HG03175 (cell line): ENCODE measurements around the gene NUDT7.

Experiments
- ATAC-seq: cut with Tn5 transposase; IDR thresholded peaks from one replicate; pipeline ENCODE4 v1.9.1; 2021; ENCODE audit warnings: mild to moderate bottlenecking, moderate library complexity; ENCODE audit not compliant: unreplicated experiment

NUDT7 gene

GRCh38 chr16:77722309-77723107 is at the start of gene NUDT7:
TSS of gene NUDT7 (plus strand) at chr16:77722514. CDS start at chr16:77722583, 69 bp downstream.
- peak; percentile 87 for ATAC-seq

- ATAC-seq = no peak
Observed at GRCh38 chr16:77674888-77675287, 47.4 kb upstream of the NUDT7 start.

GRCh38 chr16:77675464-77676324 is 46.6 kb upstream of the NUDT7 start:
- peak; percentile 88 for ATAC-seq

- no peak for ATAC-seq
Observed at GRCh38 chr16:77677129-77677528, 45.2 kb upstream of the NUDT7 start.

GRCh38 chr16:77679391-77679790 is 42.9 kb upstream of the NUDT7 start:
- no peak for ATAC-seq

- no peak for ATAC-seq
Observed at GRCh38 chr16:77679901-77680300, 42.4 kb upstream of the NUDT7 start.

- no peak for ATAC-seq
Observed at GRCh38 chr16:77680496-77680895, 41.8 kb upstream of the NUDT7 start.

- no peak for ATAC-seq
Observed at GRCh38 chr16:77682586-77682985, 39.7 kb upstream of the NUDT7 start.

- ATAC-seq = no peak
Observed at GRCh38 chr16:77683397-77684180, 38.7 kb upstream of the NUDT7 start.

- ATAC-seq = no peak
Observed at GRCh38 chr16:77684181-77684526, 38.2 kb upstream of the NUDT7 start.

GRCh38 chr16:77686385-77686784 is 35.9 kb upstream of the NUDT7 start:
- no peak for ATAC-seq

GRCh38 chr16:77689971-77690370 is 32.3 kb upstream of the NUDT7 start:
- ATAC-seq = no peak

- no peak for ATAC-seq
Observed at GRCh38 chr16:77690416-77690815, 31.9 kb upstream of the NUDT7 start.

GRCh38 chr16:77692612-77693011 is 29.7 kb upstream of the NUDT7 start:
- no peak for ATAC-seq

- no peak for ATAC-seq
Observed at GRCh38 chr16:77696149-77696548, 26.2 kb upstream of the NUDT7 start.

GRCh38 chr16:77700846-77701245 is 21.5 kb upstream of the NUDT7 start:
- ATAC-seq = no peak

- no peak for ATAC-seq
Observed at GRCh38 chr16:77705351-77705750, 17.0 kb upstream of the NUDT7 start.

- no peak for ATAC-seq
Observed at GRCh38 chr16:77711179-77711578, 11.1 kb upstream of the NUDT7 start.

- ATAC-seq = no peak
Observed at GRCh38 chr16:77711775-77712174, 10.5 kb upstream of the NUDT7 start.

- ATAC-seq = no peak
Observed at GRCh38 chr16:77715145-77715544, 7.2 kb upstream of the NUDT7 start.

- ATAC-seq = peak; percentile 33
Observed at GRCh38 chr16:77721752-77722308, 484 bp upstream of the NUDT7 start.
